HG03439 (cell line): Measurements from ENCODE around the gene AIG1.

Source experiments
- ATAC-seq: cut with Tn5 transposase; IDR thresholded peaks from one replicate; pipeline ENCODE4 v1.9.1; 2021; ENCODE audit warnings: mild to moderate bottlenecking, moderate library complexity; ENCODE audit not compliant: unreplicated experiment

The AIG1 gene

DNA sequence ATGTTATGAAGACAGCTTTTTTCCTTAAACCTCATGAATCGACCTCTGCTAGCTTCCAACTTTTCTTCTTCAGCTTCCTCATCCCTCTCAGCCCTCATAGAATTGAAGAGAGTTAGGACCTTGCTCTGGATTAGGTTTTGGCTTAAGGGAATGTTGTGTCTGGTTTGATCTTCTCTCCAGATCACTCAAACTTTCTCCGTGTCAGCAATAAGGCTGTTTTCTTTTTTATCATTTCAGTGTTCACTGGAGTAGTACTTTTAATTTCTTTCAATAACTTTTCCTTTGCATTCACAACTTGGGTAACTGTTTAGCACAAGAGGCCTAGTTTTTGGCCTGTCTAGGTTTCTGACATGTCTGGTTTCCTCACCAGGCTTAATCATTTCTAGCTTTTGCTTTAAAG lies 32.6 kb downstream of the AIG1 start:
- ATAC-seq: no peak

GRCh38 chr6:143096403-143096802 lies 35.7 kb downstream of the AIG1 start:
- ATAC-seq: no peak

- no peak for ATAC-seq
Measured at GRCh38 chr6:143097224-143097795, 36.6 kb downstream of the AIG1 start.

DNA sequence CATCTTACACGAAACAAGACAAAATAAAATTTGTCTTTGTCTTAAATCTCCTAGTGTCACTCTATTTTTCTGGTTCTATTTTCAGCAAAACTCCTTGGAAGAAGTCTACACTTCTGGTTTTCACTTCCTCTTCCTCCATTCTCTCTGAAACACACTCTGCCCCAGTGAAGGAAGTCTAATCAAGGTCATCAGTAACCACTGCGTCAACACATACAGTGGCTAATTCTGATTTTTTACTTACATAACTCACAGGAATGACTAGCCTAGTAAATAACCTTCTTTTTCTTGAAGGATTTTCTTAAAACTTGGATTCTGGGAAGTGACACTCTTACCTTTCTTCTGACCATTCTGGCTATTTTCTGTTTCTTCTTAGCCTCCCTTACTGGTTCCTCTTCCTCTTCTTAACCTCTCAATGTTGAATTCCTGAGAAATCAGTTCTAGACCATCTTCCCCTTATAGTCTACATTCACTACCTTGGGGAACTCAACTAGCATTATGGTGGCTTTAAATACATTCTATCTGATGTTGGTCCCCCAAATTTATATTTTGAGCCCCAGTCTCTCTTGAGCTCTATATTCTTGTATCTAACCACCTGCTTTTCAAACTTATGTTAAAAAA lies 37.5 kb downstream of the AIG1 start:
- ATAC-seq: peak; percentile 76

- no peak for ATAC-seq
Measured at GRCh38 chr6:143099647-143100046, 39.0 kb downstream of the AIG1 start.

DNA sequence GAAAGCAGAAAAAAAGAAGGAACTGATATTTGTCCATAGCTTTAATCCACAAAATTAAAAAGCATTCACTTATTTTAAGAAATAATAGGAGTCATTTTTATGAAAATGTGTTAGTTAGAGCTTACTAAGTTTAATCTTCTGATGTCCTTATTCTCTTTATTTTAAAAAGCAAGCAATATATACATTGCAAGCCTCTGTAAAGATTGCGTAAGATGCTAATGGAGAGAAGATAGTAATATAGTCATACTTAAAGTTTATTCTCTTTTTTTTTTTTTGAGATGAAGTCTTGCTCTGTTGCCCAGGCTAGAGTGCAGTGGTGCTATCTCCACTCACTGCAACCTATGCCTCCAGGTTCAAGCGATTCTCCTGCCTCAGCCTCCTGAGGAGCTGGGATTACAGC lies 39.7 kb downstream of the AIG1 start:
- no peak for ATAC-seq

GRCh38 chr6:143103916-143104315 lies 43.2 kb downstream of the AIG1 start:
- no peak for ATAC-seq

GRCh38 chr6:143107440-143107839 lies 46.8 kb downstream of the AIG1 start:
- no peak for ATAC-seq

GRCh38 chr6:143107911-143108761 lies 47.4 kb downstream of the AIG1 start:
- ATAC-seq: no peak

- ATAC-seq: no peak
Measured at GRCh38 chr6:143109196-143109595, 48.5 kb downstream of the AIG1 start.

GRCh38 chr6:143110572-143110971 lies 49.9 kb downstream of the AIG1 start:
- ATAC-seq: no peak

- ATAC-seq: no peak
Measured at GRCh38 chr6:143110996-143111395, 50.3 kb downstream of the AIG1 start.

DNA sequence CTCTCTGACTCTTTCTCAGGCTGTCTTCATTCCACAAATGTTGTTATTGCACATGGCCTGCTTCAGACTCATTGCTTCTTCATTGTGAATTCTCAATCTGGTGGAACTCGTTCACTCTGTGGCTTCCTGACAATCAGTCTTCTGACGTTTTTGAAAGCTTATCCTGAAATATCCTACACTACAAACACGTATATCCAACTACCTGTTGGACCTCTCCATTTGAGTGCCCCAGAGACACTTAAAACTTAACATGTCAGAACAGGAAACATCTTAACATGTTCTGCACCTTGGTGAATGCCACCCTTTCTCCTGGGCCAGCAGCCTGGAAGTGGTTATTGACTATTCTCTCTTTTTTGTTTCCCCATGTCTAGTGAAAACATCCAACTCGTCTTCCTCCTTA lies 50.8 kb downstream of the AIG1 start:
- no peak for ATAC-seq

DNA sequence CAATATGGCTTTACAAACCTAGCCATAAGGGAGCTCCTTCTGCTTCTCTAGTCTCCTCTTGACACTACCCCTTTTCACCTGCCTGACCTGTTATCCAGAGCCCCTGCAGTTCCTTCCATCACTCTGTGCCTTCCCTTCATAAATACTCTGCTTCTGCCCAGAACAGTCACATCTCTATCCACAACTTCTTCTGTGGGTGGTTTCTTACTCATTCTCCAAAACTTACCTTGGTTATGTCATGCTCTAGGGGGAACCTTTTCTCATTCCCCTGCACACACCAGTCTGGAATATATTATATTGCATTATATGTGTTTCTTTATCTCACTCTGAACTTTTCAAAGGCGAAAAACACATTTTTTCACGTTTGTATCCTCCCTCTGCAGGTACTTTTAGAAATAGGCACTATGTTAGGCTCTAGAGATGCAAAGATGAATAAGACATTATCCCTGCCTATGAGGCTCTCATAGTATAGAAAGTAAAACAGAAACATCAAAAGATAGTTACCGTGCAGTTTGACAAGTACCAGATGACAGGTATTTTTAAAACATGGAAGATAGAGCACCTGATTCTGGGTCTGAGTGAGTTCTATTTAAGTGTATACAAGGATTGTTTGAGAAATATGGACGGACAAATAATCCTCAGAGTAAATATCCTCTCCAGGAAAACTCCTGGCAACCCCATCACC lies 51.5 kb downstream of the AIG1 start:
- peak; percentile 68 for ATAC-seq

DNA sequence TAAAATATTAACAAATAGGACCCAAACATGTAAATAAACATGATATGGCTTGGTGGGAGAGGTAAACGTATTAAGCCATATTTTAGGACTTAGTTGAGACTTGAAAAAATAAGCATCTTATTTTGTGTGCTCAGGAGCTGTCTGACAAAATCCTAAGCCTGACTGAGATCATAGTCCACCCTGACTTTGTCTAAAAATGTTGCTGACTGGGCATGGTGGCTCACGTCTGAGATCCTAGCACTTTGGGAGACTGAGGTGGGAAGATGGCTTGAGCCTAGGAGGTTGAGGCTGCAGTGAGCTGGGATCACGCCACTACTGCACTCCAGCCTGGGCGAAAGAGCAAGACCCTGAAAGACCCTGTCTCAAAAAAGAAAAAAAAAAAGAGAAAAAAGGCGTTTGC lies 52.1 kb downstream of the AIG1 start:
- no peak for ATAC-seq

DNA sequence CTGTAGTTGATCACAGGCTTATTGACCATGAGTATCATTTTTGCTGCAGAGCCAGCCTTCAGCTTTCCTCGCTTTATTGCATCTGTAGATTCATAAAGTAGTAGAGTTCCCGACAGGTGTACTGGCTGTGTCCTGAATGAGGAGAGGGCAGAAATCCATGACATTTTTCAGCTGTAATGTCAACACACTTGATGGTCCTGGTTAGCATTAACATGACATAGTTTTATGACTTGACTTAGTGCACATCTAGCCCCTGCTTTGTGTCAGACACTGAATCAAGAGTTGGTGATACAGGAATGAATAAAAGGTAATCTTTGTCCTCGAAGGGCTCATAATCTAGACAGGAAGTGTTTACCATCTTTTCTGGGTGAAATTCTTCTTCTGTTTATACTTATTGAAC lies 55.0 kb downstream of the AIG1 start:
- no peak for ATAC-seq

DNA sequence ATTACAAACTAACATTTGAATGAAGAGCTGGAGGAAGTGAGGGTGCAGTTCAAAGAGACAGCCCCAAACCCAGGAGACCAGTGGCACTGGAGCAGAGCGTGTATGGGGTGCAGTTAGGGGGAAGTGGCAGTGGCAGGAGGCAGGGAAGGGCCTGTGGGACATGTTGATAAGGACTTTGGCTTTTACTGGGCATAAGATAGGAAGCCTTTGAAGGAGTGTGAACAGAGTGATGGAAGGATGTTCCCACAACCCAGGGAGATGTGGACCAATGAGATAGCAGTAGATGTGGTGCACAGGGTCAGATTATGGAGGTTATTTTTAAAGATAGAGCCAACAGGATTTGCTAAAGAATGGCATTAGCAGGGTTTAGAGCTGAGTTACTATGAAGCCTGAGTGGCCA lies 56.4 kb downstream of the AIG1 start:
- ATAC-seq: no peak

- ATAC-seq: no peak
Measured at GRCh38 chr6:143119260-143119659, 58.6 kb downstream of the AIG1 start.

DNA sequence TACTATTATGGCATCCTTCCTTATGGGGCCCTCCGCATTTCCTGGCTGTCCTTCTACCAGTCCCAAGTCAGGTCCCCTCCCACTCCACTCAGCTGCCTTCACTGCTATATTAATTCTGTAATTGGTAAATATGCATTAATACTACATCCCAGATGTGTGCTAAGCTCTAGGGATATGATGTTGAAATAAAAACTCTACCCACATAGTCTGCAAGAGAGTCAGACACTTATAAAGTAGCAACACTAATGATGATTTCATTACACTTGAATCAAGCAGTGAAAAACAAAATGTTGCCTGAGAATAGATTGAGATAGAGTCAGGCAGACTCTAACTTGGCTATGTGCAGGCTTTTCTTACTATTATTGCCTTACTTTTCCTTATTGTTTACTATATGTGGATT lies 62.4 kb downstream of the AIG1 start:
- no peak for ATAC-seq

GRCh38 chr6:143123941-143124340 lies 63.3 kb downstream of the AIG1 start:
- no peak for ATAC-seq

- no peak for ATAC-seq
Measured at GRCh38 chr6:143125455-143125854, 64.8 kb downstream of the AIG1 start.
